GM12872 (cell line): Measurements from ENCODE around the gene TRIM21.

Source experiments
- CTCF ChIP-seq: IDR thresholded peaks from 3 replicates; pipeline ENCODE4 v1.5.1; 2011; ENCODE audit warnings: low read depth, mild to moderate bottlenecking, low read length, moderate library complexity; ENCODE audit not compliant: insufficient read depth

Gene TRIM21

GRCh38 chr11:4393858-4394223 is 339 bp upstream of the TRIM21 start:
- no peak for TF ChIP-seq CTCF

GRCh38 chr11:4388221-4388620 is 5.3 kb downstream of the TRIM21 start:
- no peak for TF ChIP-seq CTCF

GRCh38 chr11:4385978-4386740 is 7.3 kb downstream of the TRIM21 start:
- TF ChIP-seq CTCF: no peak

- TF ChIP-seq CTCF: no peak
Observed at GRCh38 chr11:4381901-4382300, 11.6 kb downstream of the TRIM21 start.

GRCh38 chr11:4375431-4376140 is 17.9 kb downstream of the TRIM21 start:
- no peak for TF ChIP-seq CTCF

GRCh38 chr11:4370166-4370565 is 23.3 kb downstream of the TRIM21 start:
- no peak for TF ChIP-seq CTCF

- TF ChIP-seq CTCF: no peak
Observed at GRCh38 chr11:4368286-4368685, 25.2 kb downstream of the TRIM21 start, which contains the start of gene OR52B4. TSS of gene OR52B4 (minus strand) at chr11:4368386. CDS start at chr11:4368295, 91 bp downstream.
